Lung microvascular endothelial cell (primary cell): ENCODE measurements around the gene RPL27. TPM values are rescaled to one million over a fixed set of nuclear protein-coding genes. Genes with fewer than 3 reads are reported as not detected.
"Not testable (repeated sequence)": the region's sequence is repeated elsewhere in the genome, so short reads cannot be mapped to it uniquely, and the experiment has no call there.

ENCODE experiments used
- DNase-seq, 2 donors: peaks; one replicate each; pipeline versions ENCODE4 v3.0.0 to v3.0.0-alpha.2; 2010; ENCODE audit warnings: low read depth in 2 of 2
- total RNA-seq: library from RNA; depleted of rRNA; stranded (reverse); fragments of >200 nt; gene quantifications from 2 replicates; pipeline ENCODE4 v1.2.1, GENCODE V29; 2014

The RPL27 gene
- 852 and 854 TPM in 2 replicates for total RNA-seq

DNA sequence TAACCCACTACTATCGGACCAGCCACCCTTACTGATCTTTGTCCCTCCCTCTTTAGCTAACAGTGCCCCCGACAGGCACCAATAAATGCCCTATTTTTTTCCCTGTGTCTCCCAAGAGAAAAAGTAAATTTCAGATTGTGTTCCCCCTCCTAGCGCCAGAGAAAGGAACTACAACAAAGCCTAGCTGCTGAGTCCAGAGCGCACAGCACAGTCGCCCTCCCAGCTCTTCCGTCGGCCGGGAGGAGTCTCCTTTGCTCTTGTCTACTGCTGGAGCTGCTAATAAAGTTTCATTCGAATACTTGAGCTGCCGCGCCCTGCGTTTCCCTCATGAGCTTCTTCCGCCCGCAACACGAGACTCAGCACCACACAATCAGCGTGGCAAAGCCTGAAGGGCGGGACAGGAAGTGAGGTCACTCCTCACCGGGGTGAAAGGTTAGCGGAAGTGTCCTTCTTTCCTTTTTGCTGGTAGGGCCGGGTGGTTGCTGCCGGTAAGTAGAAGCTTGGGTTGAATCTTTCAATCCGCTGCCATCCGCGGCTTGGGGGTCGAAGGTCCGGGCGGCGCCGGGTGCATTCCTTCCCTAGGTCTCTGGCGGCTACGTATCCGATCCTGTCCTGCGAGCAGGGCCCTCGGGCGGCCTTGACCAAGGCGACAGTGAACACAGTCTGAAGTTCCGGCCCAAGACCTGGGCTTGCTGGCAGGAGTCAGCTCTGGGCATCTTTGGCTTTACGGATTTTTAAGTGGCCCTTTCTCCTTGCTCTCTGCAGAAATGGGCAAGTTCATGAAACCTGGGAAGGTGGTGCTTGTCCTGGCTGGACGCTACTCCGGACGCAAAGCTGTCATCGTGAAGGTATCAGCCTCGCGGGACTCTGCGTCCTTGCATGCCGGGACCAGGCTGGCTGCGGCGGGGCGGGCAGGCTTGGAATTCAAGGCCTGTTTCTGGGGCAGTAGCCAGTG is at the start of gene RPL27:
RPL27 (plus strand) TSS at position 436 of the 955 bp plus-strand sequence; CDS start at position 768, 332 bp downstream.
- peak; percentile 100 for DNase-seq

DNA sequence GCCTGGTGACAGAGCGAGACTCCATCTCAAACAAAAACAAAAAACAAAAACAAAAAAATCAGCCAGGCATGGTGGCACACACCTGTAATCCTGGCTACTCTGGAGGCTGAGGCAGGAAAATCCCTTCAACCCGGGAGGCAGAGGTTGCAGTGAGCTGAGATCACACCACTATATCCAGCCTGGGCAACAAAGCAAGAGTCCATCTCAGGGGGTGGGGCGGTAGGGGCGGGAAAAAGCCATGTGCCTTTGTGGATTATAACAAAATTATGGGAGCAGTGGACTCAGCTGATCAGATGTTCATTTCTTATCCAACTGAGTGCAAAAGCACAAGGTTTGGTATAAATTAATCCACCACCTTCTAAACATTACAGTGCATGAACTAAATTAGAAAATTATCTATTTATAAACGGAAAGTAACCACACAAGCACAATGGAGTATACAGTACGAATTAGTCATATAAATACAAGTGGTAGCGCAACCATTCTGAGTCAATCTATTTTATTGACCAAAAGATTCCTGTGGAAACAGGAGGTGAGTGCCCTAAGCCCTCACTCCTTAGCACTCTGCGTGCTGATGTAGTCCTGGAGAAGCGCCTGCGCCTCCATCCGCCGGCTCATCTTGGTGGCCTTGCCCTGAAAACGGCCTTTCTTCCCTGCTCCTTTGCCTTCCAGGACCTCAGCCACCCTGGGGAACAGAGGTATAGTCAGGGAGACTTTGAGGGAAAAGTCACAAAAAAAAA is 48.0 kb upstream of the RPL27 start:
- no peak for DNase-seq

DNA sequence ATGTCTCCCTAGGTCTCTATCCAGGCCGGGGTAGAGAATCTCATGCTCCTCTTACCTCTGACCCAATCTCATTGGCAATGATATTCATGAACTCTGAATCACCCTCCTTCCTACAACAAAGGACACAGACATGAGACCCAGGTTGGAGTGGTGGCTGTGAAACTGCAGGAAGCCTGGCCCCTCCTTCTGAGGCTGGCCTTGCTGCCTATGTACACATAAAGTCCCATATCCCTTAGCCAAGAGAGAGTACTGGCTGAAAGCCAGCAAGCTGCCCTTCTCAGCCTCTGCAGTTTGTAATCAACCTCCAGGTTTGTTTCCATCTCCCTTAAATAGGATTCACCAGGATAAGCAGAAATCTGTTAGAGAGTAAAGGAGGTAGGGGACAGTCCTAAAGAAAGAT is 44.5 kb upstream of the RPL27 start:
- DNase-seq: no peak

DNA sequence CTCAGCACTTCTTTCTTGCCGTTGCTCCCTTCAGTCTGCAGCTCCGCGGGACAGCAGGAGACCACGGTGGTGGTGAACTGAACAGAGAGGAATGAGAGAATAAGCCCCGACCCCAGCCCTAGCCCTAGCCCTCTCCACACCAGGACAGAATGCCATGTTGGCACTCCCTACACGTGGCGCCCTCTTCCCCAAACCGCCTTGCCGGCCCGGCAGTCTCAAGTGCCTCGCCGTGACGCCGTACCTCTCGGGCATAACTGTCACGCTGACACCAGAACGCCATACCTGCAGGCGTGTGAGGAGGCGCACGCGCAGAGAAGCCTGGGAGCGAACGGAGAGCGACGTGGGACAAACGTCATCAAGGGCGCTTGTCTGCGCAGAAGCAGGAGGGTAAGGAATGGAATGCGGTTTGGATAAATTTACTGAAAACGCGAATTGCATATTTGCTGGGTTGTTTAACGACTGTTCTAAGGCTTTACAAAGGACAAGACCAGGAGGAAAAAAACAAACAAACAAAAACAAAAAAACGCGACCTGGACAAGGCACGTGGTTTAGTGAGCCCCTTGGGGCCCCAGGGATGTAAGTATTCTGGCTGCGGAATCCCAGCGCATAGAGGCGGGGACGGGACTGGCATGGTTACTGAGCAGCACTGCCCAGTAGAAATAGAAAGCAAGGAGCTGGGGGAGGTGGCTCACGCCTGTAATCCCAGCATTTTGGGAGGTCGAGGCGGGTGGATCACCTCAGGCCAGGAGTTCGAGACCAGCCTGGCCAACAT is 33.9 kb upstream of the RPL27 start, which contains the start of gene AARSD1:
AARSD1 (minus strand) TSS at position 294 of the 772 bp plus-strand sequence; CDS start at position 280, 14 bp downstream.
- peak; percentile 95 to 96 for DNase-seq

DNA sequence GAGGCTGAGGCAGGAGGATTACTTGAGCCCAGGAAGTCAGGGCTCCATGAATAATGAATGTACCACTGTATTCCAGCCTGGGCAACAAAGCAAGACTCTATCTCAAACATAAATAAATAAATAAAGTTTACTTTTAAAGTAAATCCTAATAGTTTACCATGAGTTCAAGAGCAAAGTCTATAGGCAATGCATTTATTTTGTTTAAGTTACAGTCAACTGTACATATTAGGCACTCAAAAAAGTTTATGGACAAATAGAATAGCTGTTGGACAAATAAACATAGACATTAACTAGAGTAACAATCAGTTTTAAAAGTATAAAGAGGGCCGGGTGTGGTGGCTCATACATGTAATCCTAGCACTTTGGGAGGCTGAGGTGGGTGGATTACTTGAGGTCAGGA is 30.3 kb upstream of the RPL27 start:
- no peak for DNase-seq

DNA sequence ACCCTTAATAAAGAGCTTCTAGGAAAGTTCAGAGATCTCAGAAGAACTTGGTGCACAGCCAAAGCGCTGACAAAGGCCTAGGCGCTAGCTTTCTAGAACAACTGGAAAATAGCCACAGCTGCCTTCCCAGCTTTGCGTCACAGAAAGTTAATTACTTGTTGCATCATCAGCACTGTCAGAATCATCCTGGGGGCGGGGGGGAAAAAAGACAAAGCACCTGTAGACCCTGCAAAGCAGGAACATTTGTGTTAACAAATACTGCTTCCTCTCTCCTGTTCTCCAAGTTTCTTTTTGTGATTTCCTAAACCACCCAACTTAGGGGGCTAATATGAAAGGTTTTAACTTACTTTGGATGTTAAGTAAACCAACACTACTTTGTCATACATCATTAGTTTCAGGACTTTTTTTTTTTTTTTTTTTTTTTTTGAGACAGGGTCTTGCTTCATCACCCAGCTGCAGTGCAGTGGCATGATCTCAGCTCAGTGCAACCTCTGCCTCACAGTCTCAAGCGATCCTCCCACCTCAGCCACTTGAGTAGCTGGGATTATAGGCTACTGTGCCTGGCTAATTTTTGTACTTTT is 29.1 kb upstream of the RPL27 start:
- no peak for DNase-seq

DNA sequence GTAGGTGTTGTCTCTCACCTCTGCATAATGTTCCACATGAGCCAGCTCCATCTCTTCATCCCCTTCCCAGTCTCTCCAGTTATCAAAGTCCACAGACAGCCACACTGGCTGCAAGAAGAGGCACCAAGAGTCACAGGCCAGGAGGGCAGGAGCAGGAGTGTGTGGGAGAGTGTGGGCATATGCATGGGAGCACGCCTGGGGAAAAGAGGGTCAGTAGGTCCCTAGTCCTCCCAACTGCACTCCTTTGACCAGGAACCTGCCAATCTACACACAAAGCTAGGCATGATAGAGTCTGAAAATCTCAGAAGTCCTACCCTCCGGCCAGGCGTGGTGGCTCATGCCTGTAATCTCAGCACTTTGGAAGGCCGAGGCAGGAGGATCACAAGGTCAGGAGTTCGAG is 26.6 kb upstream of the RPL27 start:
- no peak for DNase-seq

DNA sequence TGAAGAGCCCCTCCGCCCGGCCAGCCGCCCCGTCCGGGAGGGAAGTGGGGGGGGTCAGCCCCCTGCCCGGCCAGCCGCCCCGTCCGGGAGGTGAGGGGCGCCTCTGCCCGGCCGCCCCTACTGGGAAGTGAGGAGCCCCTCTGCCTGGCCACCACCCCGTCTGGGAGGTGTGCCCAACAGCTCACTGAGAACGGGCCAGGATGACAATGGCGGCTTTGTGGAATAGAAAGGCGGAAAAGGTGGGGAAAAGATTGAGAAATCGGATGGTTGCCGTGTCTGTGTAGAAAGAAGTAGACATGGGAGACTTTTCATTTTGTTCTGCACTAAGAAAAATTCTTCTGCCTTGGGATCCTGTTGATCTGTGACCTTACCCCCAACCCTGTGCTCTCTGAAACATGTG is 24.9 kb upstream of the RPL27 start:
- not testable (repeated sequence) for DNase-seq

DNA sequence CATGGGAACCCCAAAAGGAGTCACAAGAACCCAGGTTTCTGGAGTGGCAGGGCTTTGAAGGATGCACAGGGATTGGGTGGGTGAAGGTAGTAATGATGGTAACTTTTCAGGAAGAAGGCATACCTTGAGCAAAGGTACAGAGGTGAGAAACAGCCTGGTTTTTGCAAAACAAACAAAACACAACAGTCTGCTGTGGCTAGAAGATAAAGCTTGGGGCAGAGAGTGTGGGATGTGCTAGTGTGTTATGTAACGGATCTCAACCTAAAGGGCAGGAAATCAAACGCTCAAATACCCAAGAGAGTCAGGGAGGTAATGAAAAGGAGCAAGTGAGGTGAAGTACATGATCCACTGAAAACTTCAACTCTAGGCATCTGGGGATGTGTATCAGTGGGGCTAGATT is 23.0 kb upstream of the RPL27 start:
- no peak for DNase-seq

DNA sequence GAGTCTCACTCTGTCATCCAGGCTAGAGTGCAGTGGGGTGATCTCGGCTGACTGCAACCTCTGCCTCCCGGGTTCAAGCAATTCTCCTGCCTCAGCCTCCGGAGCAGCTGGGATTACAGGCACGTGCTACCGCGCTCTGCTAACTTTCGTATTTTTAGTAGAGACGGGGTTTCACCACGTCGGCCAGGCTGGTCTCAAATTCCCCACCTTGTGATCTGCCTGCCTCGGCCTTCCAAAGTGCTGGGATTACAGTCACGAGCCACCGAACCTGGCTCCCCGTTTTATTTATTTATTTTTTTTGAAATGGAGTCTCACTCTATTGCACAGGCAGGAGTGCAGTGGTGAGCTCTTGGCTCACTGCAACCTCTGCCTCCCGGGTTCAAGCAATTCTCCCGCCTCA is 22.5 kb upstream of the RPL27 start:
- DNase-seq: not testable (repeated sequence)

DNA sequence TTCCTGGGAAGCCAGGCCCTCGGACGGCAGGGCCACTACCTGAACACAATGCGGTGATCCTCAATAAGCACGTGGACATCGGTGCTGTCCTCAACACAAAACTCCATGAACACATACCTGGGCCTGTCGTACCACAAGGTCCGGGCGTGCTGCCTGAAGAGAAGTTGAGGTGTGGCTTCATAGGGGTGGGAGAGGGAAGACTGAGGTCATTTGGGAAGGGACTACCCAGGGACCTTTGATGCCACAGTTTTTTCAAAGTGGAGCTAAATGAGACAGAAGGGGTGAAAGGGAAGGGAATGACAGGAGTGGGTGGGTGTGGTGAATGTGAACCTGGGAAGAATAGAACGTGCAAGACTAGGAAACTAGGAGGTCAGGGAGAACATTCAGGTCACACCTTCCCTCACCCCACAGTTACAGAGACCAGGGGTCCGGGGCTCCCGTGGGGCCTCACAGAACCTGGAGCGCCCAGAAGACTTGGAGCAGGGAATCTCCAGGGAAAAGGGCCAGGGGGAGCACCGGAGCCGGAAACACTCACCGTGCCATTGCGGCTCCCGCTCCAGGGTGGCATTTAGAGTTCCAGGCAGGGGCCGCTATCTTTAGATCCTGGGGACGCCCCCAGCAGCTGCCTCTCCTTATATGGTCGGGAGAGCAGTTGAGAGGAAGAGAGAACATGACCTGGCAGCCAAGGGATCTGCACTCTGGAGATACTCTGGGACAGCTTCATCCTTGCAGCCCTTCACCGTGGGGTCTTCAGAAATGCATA is 18.5 kb upstream of the RPL27 start, which contains the start of gene PTGES3L:
PTGES3L (minus strand) TSS at position 570 of the 763 bp plus-strand sequence; CDS start at position 543, 27 bp downstream.
- peak; percentile 32 to 52 for DNase-seq

DNA sequence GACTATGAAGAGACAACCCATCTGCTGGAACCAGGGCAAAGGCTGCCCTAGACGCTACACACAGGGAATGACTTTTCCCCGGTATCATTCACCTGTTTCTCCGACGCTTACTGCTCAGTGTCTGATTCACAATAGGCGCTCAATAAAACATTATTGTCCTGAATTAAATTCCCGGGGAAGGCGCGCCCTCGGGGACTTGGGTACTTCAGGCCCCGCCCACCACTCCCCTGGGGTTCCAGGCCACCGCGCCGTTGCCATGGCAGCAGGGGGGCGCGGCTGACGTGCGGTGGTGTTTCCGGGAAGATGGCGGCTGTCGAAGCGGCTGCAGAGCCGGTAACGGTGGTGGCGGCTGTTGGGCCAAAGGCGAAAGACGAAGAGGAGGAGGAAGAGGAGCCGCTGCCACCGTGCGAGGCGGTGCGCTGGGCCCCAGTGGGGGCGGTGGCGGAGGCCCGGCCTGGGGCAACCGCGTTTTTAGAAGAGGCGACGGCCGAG is 17.9 kb upstream of the RPL27 start, which contains the start of gene RUNDC1:
RUNDC1 (plus strand) TSS at position 292 of the 492 bp plus-strand sequence; CDS start at position 304, 12 bp downstream.
- peak; percentile 82 to 90 for DNase-seq

DNA sequence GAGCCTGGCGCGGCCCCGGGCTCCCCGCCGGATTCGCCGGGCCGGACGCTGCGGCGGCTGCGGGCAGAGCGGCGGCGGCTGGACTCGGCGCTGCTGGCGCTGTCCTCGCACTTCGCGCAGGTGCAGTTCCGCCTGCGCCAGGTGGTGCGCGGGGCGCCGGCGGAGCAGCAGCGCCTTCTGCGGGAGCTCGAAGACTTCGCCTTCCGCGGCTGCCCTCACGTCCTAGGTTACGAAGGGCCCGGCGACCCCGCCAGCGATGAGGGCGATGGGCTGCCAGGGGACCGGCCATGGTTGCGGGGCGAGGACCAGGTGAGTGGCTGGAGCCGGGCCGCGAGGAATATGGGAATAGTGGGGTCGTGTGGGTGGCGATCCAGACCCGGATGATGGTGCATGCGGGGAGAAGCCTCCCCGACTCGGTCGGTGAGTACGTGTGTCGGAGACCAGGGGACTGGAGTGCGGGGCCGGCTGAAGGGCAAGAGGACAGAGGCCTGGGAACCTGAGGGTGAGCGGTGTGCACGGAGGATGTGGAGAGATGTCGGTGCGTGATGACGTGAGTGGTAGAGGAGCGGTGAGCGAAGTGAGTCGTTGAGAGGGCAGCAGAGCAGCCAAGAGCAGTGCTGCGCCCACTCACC is 17.3 kb upstream of the RPL27 start:
- DNase-seq: peak; percentile 58 to 68

DNA sequence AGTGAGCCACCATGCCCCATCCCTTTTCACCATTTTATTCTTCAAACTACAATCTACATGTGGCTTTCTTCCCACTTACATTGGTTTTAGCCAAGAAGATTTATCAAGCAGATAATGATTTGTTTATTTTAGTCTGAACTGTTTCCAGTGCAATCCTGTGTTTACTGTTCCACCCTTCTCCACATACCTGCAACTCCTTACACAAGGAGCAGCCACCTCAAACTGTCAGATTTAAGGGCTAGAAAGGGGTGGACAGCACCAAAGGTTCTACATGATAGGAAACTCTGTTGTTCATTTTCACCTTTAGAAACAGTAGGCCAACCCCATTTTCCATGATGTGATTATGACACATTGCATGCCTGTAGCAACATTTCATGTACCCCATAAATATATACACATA is 16.0 kb upstream of the RPL27 start:
- peak in 1 of 2 donors; percentile 37 for DNase-seq

DNA sequence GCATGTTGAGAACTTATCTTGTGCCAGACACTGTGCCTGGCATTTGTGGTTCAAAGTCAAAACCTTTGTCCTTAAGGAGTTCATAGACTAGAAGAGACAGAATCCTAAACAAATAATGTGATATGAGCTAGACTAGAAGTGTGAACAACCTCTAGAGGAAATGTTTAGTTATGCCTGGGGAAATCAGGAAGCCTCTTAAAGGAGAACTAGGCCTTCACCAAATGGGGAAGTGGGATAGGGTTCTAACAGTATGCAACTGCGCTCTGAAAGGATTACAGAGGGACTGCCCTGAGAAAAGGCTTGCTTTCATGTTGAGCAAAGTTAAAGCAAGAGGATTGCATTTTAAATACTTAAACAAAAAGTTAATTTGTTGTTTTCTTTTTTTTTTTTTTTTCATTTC is 13.0 kb upstream of the RPL27 start:
- DNase-seq: no peak

DNA sequence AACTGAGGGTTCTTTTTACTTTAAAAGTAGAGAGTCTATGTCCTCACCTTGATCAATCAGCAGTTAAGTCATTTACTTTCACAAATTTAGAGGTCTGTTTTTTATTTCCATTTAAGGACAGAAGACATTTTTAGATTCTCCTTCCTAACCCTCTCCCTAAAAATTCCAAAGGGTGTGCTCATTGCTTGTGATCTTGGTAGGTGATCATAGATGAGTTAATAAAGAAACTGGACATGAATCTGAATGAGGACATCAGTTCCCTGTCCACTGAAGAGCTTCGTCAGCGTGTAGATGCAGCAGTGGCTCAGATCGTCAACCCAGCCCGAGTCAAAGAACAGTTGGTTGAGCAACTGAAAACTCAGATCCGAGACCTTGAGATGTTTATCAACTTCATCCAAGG is 9.1 kb upstream of the RPL27 start:
- no peak for DNase-seq

DNA sequence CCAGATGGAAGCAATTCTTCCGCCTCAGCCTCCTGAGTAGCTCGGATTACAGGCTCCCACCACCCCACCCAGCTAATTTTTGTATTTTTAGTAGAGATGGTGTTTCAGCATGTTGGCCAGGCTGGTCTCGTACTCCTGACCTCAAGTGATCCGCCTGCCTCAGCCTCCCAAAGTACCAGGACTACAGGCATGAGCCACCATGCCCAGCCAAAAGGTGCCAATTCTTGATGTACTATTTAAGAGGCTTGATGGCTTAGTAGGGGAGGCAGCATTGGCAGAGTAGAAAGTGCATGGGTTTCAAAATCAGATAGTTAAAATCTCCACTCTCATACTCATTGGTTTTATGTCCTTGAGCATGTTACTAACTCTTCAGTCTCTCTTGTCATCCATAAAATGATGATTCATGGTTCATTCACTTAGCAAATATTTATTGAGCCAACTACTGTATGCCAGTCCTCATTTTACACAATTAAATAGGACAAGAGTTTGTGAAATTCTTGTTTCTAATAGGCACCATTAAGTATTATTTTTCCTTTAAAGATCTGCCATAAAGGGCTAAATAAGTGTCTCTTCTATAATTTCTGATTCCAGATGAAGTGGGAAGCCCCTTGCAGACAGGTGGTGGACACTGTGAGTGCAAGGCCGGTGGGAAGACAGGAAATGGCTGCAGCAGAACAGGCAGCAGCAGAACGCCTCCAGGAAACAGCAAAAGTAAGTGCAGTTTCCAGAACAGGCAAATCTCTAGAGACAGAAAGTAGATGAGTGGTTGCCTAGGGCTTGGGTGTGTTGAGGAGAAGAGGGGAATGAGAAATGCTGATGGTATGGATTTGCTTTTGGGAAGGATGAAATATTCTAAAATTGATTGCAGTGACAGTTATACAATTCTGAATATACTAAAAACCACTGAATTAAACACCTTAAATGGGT is 8.2 kb upstream of the RPL27 start:
- DNase-seq: no peak

DNA sequence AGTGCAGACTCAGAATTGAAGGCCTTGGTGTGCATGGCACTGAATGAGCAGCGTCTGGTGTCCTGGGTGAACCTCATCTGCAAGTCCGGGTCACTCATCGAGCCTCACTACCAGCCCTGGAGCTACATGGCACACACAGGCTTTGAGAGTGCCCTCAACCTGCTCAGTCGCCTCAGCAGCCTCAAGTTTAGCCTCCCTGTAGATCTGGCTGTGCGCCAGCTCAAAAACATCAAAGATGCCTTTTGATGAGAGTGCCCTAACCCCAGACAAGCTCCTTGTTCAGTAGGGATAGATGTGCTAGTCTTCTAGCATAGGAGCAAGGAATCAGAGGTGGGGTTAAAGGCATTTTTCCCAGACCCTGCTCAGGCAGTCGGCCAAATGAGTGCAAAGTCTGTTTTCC is 6.7 kb upstream of the RPL27 start:
- no peak for DNase-seq
